Measurements from ENCODE around the gene SERPINE3.

DNA sequence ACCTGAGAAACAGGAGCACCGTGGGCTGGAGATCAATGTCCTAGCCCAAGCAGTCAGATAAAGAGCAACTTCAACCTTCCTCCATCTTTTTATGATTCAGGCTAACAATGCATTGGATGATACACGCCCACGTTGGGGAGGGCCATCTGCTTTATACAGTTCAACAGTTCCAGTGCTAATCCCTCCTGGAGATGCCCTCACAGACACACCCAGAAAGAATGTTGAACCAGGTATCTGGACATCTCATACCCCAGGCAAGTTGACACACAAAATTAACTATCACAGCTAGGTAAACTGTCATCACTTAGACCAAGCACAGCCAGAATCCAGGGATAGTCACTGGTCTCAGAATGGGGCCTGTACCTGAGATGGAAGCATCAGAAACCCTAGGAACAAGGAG lies 20.6 kb upstream of the SERPINE3 start:
- TF ChIP-seq POLR2A (IDR thresholded peaks at IDR 0.05; ENCODE audit: low read depth, low read length) (no peak), TAF1 (IDR thresholded peaks at IDR 0.05; ENCODE audit: low read depth, low read length) (no peak), POLR2AphosphoS5 (IDR thresholded peaks at IDR 0.05; ENCODE audit: low read depth, low read length) (no peak), SPI1 (IDR thresholded peaks at IDR 0.05; ENCODE audit: low read depth, low read length) (no peak)

Data from GM12891 (cell line).